ENCODE measurements around the gene NPC2. TPM values are rescaled to one million over a fixed set of nuclear protein-coding genes. Genes with fewer than 3 reads are reported as not detected.

Gene NPC2
- total RNA-seq, 4 donors from 2014 or later = 229 to 483 (median 297) TPM

DNA sequence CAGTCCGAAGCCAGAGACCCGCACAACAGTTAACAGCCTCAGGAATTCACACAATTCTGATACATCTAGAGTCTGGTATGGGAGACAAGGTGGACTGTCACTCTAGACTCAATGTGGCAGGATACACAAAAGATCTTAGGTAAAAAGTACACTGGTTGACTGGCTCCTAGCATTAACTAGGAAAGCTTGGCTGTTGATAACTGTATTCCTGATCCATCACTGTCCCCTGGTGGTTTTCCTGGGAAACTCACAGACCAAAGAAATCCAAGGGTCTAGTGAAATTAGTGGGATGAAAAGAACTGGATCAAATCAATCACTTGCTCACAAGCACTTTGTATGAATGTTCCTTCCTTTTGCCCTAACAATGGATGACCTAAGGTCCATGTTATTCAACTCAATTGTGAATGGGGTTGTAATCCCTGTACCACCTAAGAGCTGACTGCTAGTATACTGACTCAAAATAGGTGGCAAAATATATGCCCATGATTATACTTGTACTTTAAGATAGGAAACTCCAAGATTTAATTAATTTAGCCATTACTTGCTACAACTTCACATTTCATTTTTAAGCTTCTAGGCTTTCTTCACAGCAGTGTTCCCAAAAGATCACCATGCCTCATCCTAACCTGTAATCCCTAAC, 14.0 kb downstream of the NPC2 start:
- 97 to 100% methylated on average over 2 of the region's 2 CpGs for whole genome bisulfite sequencing, 2 donors
- TF ChIP-seq POLR2A (IDR thresholded peaks at IDR 0.05) (no peak), CTCF (IDR thresholded peaks at IDR 0.05) (no peak)
- peak in 1 of 2 donors; percentile 8 for DNase-seq (ENCODE audit: low spot score in 2 of 2)
- H3K4me3 ChIP-seq (ENCODE audit: low read depth, poor library complexity, severe bottlenecking) = no peak overlapping the region
- intact Hi-C loops (cut with DNase I; ENCODE audit: low total_unique reads) = no loop called here

GRCh38 chr14:74476607-74477006, 16.5 kb downstream of the NPC2 start:
- intact Hi-C loops (cut with DNase I; ENCODE audit: low total_unique reads) = no loop called here
- no peak for DNase-seq (ENCODE audit: low spot score in 2 of 2)
- WGBS, 2 donors = 86 to 94% methylated on average over 3 of the region's 3 CpGs
- no peak for TF ChIP-seq CTCF (IDR thresholded peaks at IDR 0.05)
- TF ChIP-seq POLR2A (IDR thresholded peaks at IDR 0.05) = no peak
- H3K4me3 ChIP-seq (ENCODE audit: low read depth, poor library complexity, severe bottlenecking) = no peak overlapping the region

GRCh38 chr14:74476107-74476506, 17.0 kb downstream of the NPC2 start:
- WGBS, 2 donors = 61 to 80% methylated on average over 4 of the region's 4 CpGs
- no peak for DNase-seq (ENCODE audit: low spot score in 2 of 2)
- TF ChIP-seq POLR2A (IDR thresholded peaks at IDR 0.05) (no peak), CTCF (IDR thresholded peaks at IDR 0.05) (no peak)
- H3K4me3 ChIP-seq (ENCODE audit: low read depth, poor library complexity, severe bottlenecking) = no peak overlapping the region
- intact Hi-C loops (cut with DNase I; ENCODE audit: low total_unique reads) = no loop called here

GRCh38 chr14:74475678-74476077, 17.4 kb downstream of the NPC2 start:
- intact Hi-C loops (cut with DNase I; ENCODE audit: low total_unique reads) = no loop called here
- WGBS, 2 donors = 47 to 54% methylated on average over 3 of the region's 3 CpGs
- no peak overlapping the region for H3K4me3 ChIP-seq (ENCODE audit: low read depth, poor library complexity, severe bottlenecking)
- no peak for TF ChIP-seq CTCF (IDR thresholded peaks at IDR 0.05)
- TF ChIP-seq POLR2A (IDR thresholded peaks at IDR 0.05) = no peak
- no peak for DNase-seq (ENCODE audit: low spot score in 2 of 2)

GRCh38 chr14:74474376-74474775, 18.7 kb downstream of the NPC2 start:
- WGBS, 2 donors = 47 to 62% methylated on average over 2 of the region's 2 CpGs
- H3K4me3 ChIP-seq (ENCODE audit: low read depth, poor library complexity, severe bottlenecking) = no peak overlapping the region
- TF ChIP-seq POLR2A (IDR thresholded peaks at IDR 0.05) = no peak
- TF ChIP-seq CTCF (IDR thresholded peaks at IDR 0.05) = no peak
- no peak for DNase-seq (ENCODE audit: low spot score in 2 of 2)
- intact Hi-C loops (cut with DNase I; ENCODE audit: low total_unique reads) = no loop called here

DNA sequence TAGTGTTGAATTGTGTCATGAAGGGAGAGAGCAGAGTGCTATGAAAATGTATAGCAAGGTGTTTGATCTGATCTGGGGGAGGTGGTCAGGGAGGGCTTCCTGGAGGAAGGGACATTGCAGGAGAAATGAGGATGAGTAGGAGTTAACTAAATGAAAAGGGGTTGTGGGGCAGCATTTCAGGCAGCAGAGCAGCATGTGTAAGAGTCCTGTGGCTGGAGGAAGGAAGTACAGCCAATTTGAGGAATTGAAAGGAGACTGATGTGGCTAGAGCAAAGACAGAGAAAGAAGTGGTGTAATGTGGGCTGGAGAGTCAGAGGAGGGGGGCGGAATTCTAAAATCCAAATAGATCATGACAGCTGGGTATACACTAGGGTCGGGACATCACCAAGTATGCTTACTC, 20.5 kb downstream of the NPC2 start:
- intact Hi-C loops (cut with DNase I; ENCODE audit: low total_unique reads) = no loop called here
- no peak overlapping the region for H3K4me3 ChIP-seq (ENCODE audit: low read depth, poor library complexity, severe bottlenecking)
- DNase-seq (ENCODE audit: low spot score in 2 of 2) = no peak
- WGBS, 2 donors = 89 to 92% methylated on average over 2 of the region's 2 CpGs
- TF ChIP-seq POLR2A (IDR thresholded peaks at IDR 0.05) (no peak), CTCF (IDR thresholded peaks at IDR 0.05) (no peak)

All from lower leg skin (tissue), 4 donors.